RWPE2 (cell line): ENCODE data around the gene EIF2D.
A peak's percentile ranks its signal among the peaks of the same experiment; 100 is the strongest.
"Not testable (repeated sequence)": the region's sequence is repeated elsewhere in the genome, so short reads cannot be mapped to it uniquely, and the experiment has no call there.

Source experiments
- ATAC-seq: fragments of 200-7000 bp; cut with Tn5 transposase; 3 replicates; pipeline ENCODE4 v1.9.1; 2021; ENCODE audit warnings: low read depth
- DNase-seq: peaks from one replicate; pipeline ENCODE4 v3.0.0-alpha.2; 2020; ENCODE audit warnings: low spot score
- H3K27ac ChIP-seq: fragments of 450-650 bp; 2 replicates; pipeline ENCODE4 v1.5.1; 2017; ENCODE audit warnings: mild to moderate bottlenecking; ENCODE audit not compliant: poor library complexity, severe bottlenecking
- H3K27me3 ChIP-seq: fragments of 250-450 bp; sonication (Bioruptor Pico); 2 replicates; pipeline ENCODE4 v1.5.1; 2021; ENCODE audit warnings: mild to moderate bottlenecking, moderate library complexity; ENCODE audit not compliant: insufficient read depth, poor library complexity, severe bottlenecking
- H3K36me3 ChIP-seq: fragments of 250-450 bp; sonication (Bioruptor Pico); 2 replicates; pipeline ENCODE4 v1.5.1; 2020; ENCODE audit warnings: low read depth, mild to moderate bottlenecking, moderate library complexity
- H3K4me1 ChIP-seq: fragments of 250-450 bp; sonication (Bioruptor Pico); 2 replicates; pipeline ENCODE4 v1.5.1; 2021; ENCODE audit warnings: mild to moderate bottlenecking, moderate library complexity; ENCODE audit not compliant: insufficient read depth, poor library complexity, severe bottlenecking
- H3K4me3 ChIP-seq: fragments of 250-450 bp; sonication (Bioruptor Pico); 2 replicates; pipeline ENCODE4 v1.5.1; 2021; ENCODE audit warnings: mild to moderate bottlenecking, moderate library complexity; ENCODE audit not compliant: severe bottlenecking
- H3K9me3 ChIP-seq: fragments of 250-450 bp; sonication (Bioruptor Pico); 2 replicates; pipeline ENCODE4 v1.5.1; 2021; ENCODE audit warnings: mild to moderate bottlenecking, moderate library complexity; ENCODE audit not compliant: severe bottlenecking
- CTCF ChIP-seq: fragments of 450-650 bp; IDR thresholded peaks from one replicate; pipeline ENCODE4 v1.5.1; 2017; ENCODE audit warnings: mild to moderate bottlenecking, moderate library complexity; ENCODE audit not compliant: poor library complexity, severe bottlenecking

Gene EIF2D

GRCh38 chr1:206631085-206631509 is 18.8 kb upstream of the EIF2D start:
- no peaks in the 10 kb centered on the region for H3K36me3 ChIP-seq
- H3K4me3 ChIP-seq = no peak overlapping the region
- peak; percentile 61 for TF ChIP-seq CTCF
- no peak for ATAC-seq
- H3K9me3 ChIP-seq = no peaks in the 10 kb centered on the region
- peaks cover 18% of the 10 kb centered on the region for H3K4me1 ChIP-seq
- DNase-seq = no peak
- no peaks in the 10 kb centered on the region for H3K27me3 ChIP-seq
- no peak overlapping the region for H3K27ac ChIP-seq

GRCh38 chr1:206628916-206629315 is 16.7 kb upstream of the EIF2D start:
- H3K4me1 ChIP-seq = peaks cover 7% of the 10 kb centered on the region
- no peak overlapping the region for H3K4me3 ChIP-seq
- H3K27ac ChIP-seq = no peak overlapping the region
- no peaks in the 10 kb centered on the region for H3K36me3 ChIP-seq
- ATAC-seq (no peak), DNase-seq (no peak)
- H3K27me3 ChIP-seq = no peaks in the 10 kb centered on the region
- no peak for TF ChIP-seq CTCF
- no peaks in the 10 kb centered on the region for H3K9me3 ChIP-seq

GRCh38 chr1:206626396-206626795 is 14.1 kb upstream of the EIF2D start:
- not testable (repeated sequence) for DNase-seq, H3K36me3 ChIP-seq, H3K9me3 ChIP-seq, H3K27ac ChIP-seq, H3K4me1 ChIP-seq, H3K4me3 ChIP-seq, H3K27me3 ChIP-seq, ATAC-seq

- TF ChIP-seq CTCF = no peak
- ATAC-seq = no peak
- Histone ChIP-seq H3K27me3 (no peaks in the 10 kb centered on the region), H3K36me3 (peaks cover 60% of the 10 kb centered on the region), H3K27ac (no peak overlapping the region), H3K4me3 (no peak overlapping the region), H3K9me3 (no peaks in the 10 kb centered on the region), H3K4me1 (no peaks in the 10 kb centered on the region)
- DNase-seq = no peak
Measured at GRCh38 chr1:206609229-206609991, 2.9 kb downstream of the EIF2D start.

GRCh38 chr1:206608108-206608698 is 4.1 kb downstream of the EIF2D start:
- Histone ChIP-seq H3K36me3 (peaks cover 72% of the 10 kb centered on the region), H3K4me1 (no peaks in the 10 kb centered on the region), H3K4me3 (no peak overlapping the region), H3K27me3 (no peaks in the 10 kb centered on the region), H3K9me3 (no peaks in the 10 kb centered on the region), H3K27ac (no peak overlapping the region)
- ATAC-seq (no peak), DNase-seq (no peak)
- TF ChIP-seq CTCF = peak; percentile 82
